NCI-H774 (cell line): ENCODE data around the gene MAN1C1.
A peak's percentile ranks its signal among the peaks of the same experiment; 100 is the strongest.
"Not testable (repeated sequence)": the region's sequence is repeated elsewhere in the genome, so short reads cannot be mapped to it uniquely, and the experiment has no call there.

Experiments
- DNase-seq: peaks from one replicate; lab custom pipeline; 2025; lab: John Stamatoyannopoulos, UW

MAN1C1 gene

DNA sequence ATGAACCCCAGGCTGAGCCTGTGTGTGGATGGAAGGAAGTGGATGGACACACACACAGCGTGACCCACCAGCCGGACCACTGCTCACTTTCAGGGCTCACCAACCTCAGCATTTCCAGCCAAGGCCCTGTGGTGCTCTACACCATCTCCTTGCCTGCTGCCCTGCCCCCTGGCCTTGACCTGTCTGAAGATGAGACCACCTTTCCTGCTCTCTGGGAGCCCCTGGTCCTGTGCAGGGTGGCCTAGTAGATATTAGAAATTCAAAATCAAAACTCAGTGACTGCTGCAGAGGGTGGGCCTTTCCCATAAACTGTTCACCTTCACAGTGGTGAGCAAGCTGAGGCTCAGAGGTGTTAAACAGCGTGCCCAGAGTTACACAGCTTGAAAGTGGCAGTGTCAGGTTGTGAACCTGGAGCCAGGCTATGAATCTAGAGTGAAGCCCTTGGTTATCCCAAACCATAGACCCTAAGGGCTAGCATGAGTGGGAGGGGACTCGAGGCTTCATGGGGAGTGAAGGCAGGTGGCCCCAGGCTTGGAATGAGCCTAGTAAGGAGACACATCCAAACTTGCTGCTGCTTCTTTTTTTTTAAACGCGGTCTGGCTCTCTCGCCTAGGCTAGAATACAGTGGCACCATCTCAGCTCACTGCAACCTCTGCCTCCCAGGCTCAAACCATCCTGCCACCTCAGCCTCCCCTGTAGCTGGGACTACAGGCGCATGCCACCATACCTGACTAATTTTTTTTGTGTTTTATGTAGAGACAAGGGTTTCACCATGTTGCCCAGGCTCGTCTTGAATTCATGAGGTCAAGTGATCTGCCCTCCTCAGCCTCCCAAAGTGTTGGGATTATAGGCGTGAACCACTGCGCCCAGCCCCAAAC lies 41.5 kb downstream of the MAN1C1 start:
- no peak for DNase-seq

DNA sequence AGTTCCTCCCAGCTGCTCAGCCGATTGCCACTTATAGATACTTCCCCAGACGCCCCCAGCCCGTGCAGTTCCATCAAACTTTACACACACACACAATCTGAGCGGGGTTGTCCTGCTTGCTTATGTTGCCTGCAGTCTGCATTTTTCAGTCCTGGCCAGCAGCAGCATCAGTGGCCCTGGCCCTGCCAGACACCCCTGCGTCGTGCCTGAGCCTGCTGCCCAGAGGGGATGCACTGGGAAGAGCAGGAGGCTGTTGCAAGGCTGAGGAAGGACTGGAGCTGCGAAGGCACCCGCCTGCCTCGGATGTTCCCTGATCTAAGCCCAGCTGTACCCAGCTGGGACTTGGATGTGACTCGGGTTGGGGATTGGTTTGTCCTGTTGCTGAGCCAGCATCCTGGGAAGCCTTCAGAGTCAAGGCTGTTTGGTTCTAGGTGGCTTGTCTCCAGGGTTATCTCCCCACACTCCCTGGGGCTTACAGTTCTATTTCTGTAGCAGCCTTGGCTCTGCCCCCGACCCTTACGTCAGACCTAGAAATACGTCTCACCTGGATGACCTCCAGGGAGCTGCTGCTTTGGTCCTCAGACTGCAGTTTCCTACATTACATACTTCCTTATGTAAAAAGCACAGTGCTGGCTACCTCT lies 42.3 kb downstream of the MAN1C1 start:
- no peak for DNase-seq

GRCh38 chr1:25661043-25661815 lies 44.6 kb downstream of the MAN1C1 start:
- DNase-seq = no peak

- no peak for DNase-seq
These were observed 45.5 kb downstream of the MAN1C1 start for GRCh38 chr1:25662061-25662460.

DNA sequence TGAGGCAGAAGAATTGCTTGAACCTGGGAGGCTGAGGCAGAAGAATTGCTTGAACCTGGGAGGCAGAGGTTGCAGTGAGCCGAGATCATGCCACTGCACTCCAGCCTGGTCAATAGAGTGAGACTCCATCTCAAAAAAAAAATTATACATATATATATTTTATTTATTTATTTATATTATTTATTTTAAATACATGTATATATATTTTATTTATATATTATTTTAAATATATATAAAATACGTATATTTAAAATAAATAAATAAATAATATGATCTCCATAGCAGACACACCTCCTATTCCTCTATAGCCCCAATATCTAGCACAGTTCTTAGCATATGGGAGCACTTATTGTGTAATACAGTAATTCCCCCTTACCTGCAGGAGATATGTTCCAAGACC lies 46.4 kb downstream of the MAN1C1 start:
- not testable (repeated sequence) for DNase-seq

DNA sequence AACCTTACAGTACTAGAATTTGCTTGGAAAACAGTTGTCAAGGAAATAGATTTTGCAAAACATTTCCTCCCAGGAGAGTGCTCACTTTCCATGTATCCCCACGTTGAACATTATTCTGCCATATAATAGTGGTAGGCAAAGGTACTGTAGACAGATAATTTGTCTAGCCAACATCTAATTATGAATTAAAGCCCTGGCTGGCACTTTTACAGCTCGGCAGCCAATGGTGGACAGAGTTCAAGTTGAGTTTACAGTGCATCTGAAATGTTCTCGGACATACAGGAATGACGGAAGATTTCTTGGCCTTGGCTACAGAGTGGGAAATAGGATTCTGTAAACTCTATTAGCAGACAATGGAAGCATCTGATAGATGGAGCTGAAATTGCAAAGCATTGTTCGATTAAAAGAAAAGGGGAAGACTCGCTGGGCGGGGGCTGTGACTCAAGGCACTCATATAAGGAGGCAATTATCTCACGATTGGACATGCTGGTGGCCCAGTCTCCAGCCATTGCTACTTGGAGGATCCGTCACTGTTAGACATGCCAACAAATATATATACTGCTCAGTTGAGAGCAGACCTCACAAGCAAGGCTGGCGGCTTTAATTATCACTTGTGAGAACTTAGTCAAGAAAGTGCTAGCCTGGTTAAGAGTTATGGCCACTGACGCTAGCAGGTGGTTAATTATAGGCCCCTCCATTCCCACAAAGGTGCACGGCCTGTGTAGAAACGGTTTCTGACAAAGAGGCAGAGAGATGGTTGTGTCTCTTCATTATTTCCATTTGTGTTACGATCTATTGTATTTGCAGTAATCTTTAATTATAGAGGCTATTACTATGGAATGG lies 48.0 kb downstream of the MAN1C1 start:
- no peak for DNase-seq

- DNase-seq = no peak
These were observed 49.9 kb downstream of the MAN1C1 start for GRCh38 chr1:25666460-25666859.

- DNase-seq = no peak
These were observed 52.5 kb downstream of the MAN1C1 start for GRCh38 chr1:25668931-25669573.

DNA sequence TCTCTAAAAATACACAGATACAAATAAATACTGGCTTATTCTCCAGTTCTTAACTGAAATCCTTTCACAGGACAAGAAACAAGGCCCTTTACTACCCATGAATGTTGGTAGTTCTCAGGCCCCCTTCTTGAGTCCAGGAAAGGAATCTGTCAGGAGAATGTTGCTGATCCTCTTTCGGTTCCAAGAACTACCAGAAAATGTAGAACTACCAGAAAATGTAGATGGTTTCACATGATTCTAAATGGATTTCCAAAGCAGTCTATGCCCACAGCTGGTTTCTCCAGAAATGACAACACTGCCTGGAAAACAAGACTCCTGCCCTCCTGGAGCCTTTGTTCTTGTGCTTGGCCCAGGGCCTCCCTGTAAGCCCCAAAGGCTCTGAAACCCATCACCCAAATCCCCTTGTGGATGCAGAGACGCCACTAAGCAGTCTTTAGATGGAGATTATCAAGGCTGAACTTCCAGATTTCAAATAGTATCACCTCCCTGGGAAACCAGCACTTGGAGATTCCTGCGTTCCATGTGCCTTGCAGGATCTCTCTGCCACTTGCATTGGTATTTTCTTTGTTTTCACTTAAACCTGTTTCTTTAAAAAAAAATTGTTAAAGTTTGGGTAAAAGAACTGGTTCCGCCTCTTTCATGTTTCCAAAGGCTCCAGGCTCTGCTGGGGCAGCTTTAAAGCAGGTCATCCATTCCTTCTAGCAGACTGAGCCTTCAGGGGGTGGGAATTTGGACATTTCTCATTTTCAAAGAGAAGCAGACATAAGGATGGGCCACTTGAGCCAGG lies 53.4 kb downstream of the MAN1C1 start:
- no peak for DNase-seq

DNA sequence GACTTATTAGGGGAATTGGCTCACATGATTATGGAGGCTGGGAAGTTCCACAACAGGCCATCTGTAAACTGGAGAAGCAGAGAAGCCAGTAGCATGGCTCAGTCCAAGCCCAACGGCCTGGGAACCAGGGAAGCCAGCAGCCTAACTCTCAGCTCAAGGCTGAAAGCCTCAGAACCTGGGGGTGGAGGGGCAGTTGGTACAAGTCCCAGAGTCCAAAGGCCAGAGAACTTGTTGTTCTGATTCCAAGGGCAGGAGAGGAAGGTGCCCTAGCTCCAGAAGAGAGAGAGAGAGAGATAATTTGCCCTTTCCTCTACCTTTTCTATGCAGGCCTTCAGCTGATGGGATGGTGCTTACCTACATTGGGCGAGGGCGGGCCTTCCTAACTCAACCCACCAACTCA lies 55.3 kb downstream of the MAN1C1 start:
- no peak for DNase-seq

- no peak for DNase-seq
These were observed 56.3 kb downstream of the MAN1C1 start for GRCh38 chr1:25672763-25673409.

DNA sequence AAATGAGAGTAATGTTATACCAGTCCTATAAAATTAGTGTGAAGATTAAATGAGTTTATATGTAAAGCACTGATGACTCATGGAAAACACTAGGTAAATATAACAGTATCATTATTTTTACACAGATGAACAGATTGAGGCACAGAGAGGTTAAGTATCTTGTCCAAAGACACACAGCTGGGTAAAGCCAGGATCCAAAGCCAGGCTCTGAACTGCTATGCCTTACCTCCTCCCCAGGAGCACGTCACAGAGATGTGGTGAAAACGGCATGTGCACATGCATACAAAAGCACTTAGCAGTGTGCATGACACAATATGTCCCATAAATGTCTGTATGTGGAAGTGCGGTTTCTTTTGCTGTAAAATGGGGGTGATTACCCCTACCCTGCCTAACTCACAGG lies 56.9 kb downstream of the MAN1C1 start:
- no peak for DNase-seq

DNA sequence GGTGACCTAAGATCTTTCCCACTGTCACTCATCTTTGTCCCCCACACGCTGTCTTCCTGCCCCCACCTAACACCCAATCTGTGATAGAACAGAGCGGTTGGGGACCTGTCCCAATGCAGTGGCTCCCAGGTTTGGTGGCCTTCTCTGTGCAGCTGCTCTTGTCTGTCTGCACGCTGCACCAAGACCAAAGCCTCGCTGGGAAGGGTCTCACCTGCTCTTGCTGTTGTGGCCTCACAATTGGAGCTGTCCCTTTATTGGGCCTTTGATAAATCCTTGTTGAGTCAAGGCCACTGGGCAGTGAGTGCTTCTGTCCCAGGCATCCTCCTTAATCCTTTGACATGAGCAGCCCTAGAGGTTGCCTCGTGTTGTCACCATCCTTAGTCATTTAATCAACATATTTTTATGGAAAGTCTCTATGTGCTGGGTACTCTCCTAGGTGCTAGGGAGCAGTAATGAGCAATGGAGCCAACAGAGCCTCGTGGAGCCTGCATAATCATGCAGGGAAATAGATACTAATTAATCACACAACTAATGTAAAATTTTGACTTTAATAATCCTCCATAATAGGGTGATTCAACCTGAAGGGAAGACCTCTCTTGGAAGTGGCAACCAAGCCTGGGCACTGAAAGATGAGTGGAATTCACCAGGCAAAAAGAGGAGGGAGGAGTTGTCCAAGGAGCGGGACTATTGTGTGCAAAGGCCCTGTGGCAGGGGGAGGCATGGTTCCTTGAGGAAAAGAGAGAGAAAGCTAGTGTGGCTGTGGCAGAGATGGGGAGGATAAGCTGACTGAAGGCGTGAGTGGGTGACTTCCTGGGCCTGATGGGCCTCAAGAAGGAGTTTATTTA lies 57.6 kb downstream of the MAN1C1 start:
- no peak for DNase-seq

- no peak for DNase-seq
These were observed 58.2 kb downstream of the MAN1C1 start for GRCh38 chr1:25674807-25675084.

- DNase-seq = no peak
These were observed 59.3 kb downstream of the MAN1C1 start for GRCh38 chr1:25675729-25676476.

- peak; percentile 1 for DNase-seq
These were observed 59.9 kb downstream of the MAN1C1 start for GRCh38 chr1:25676488-25676887.

DNA sequence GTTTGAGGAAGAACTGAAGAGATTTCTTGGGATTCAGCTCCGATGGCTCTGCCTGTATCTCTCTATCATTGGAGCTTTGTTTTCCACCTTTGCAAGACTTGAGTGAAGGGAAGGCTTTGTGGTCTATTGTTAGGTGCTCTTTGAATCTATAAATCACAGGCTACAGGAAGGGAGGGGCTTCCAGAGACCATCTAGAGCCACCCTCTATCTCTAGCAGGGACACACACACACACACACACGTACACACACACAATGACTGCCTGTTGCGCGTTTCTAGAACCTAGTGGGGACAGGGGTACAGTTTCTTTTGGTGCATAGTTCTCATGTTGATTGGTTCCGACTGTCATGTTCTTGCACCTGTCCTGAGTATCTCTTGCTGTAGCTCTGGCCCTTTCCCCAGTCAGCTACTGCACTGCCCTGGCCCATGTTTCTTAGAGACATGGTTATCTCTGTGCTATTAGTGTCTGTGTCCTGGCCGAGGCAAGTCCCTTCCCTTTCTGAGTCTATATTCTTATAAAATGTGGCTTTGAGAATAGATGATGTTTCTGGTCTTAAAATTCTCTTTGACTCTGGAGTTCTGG lies 60.7 kb downstream of the MAN1C1 start:
- DNase-seq = no peak

GRCh38 chr1:25679171-25679570 lies 62.6 kb downstream of the MAN1C1 start:
- DNase-seq = no peak
